ENCODE data around the gene ZNF689.

The ZNF689 gene

GRCh38 chr16:30619202-30619601, 9.0 kb upstream of the ZNF689 start:
- Histone ChIP-seq H3K4me3 (no peak overlapping the region), H3K9me3 (peaks cover 45% of the 10 kb centered on the region), H3K36me3 (no peaks in the 10 kb centered on the region), H3K27ac (peak overlapping the region; percentile 20), H3K27me3 (no peaks in the 10 kb centered on the region), H3K4me2 (peak overlapping the region; percentile 39), H4K20me1 (no peaks in the 10 kb centered on the region), H3K4me1 (peaks cover 27% of the 10 kb centered on the region), H3K9ac (no peak overlapping the region)
- TF ChIP-seq Cebpa-rat (IDR thresholded peaks at IDR 0.05) = peak; percentile 48; the same call in 1 of the 2 replicates

DNA sequence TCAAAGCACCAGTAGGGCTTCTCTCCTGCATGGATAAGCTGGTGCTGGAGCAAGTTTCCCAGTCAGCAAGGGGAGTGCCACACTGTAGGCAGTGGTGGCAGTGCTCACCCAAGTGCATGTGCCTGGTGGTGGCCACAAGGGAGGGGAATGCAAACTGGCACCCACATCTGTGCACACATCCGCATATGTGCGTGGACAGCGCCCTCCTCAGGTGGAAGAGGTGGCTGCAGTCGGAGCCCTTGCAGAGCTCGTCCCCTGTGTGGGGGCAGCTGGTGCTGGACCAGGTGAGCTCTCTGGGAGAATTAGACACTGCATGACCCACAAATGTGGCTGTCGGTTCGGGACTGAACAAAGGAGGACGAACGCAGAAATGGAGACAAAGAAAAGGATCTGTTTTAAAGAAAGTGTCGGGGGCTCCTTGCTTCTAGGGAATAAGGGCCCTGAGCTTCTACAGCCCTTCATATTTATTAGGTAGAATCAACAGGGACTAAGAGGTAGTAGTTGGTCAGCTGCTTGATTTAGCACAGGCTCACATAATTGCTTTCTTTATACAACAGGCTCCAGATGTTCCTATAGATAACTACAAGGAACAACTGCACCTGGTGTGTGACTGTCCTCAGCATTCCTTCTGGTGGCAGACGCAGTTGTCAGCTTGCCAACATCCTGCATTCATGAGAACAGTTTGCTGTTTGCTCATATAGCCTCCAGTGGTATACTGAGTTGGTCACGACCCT, 5.3 kb upstream of the ZNF689 start:
- Histone ChIP-seq H3K9ac (no peak overlapping the region), H3K9me3 (peaks cover 36% of the 10 kb centered on the region), H3K36me3 (no peaks in the 10 kb centered on the region), H4K20me1 (no peaks in the 10 kb centered on the region), H3K4me3 (no peak overlapping the region), H3K27ac (no peak overlapping the region), H3K4me2 (no peak overlapping the region), H3K4me1 (peaks cover 36% of the 10 kb centered on the region), H3K27me3 (no peaks in the 10 kb centered on the region)
- TF ChIP-seq Cebpa-rat (IDR thresholded peaks at IDR 0.05) = no peak

DNA sequence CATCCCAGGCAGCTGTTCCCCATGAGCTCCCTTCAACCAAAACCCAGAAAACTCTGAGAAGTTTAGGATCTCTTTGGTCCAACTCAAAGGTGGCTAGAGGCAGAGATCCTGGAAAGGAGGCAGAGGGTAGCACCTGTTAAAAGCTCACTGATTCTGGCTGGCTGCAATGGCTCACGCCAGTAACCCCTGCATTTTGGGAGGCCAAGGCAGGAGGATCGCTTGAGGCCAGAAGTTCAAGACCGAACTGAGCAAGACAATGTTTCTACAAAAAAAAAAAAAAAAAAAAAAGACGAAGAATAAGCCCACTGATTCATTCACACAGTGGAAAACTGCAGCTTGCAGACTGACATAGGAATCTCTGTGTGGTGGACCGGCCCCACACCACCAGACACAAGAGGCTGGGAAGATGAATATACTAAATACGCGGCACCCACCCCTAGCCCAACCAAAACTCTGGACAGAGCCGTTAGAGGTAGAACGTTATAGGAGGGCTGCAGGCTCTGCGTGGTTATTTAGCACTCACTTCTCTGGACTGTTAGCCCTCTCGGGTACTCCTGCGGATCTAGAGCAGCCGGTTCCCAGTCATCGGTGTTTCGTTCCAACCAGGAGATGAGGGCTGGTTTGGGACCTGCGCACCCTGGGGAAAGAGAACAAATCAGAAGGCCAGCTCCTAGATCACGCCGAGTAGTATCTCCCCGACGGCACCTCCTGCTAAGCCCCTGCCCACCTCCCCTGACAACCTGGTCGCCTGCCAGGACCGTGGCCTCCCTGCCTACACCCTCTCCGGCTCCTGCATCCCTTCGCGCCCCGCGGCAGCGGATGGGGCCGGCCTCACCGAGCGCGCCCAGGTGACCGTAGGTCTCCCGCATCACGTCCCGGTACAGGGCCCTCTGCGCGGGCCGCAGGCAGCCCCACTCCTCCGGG, 925 bp downstream of the ZNF689 start:
- Histone ChIP-seq H3K9ac (peak overlapping the region; percentile 98), H4K20me1 (0 out of 2 replicates have a peak, but pooled peaks cover 5% of the 10 kb centered on the region), H3K36me3 (peaks cover 41% of the 10 kb centered on the region), H3K9me3 (no peaks in the 10 kb centered on the region), H3K4me3 (peak overlapping the region; percentile 87), H3K27ac (peak overlapping the region; percentile 99), H3K4me1 (peaks cover 30% of the 10 kb centered on the region), H3K27me3 (no peaks in the 10 kb centered on the region), H3K4me2 (peak overlapping the region; percentile 92)
- TF ChIP-seq Cebpa-rat (IDR thresholded peaks at IDR 0.05) = no peak

GRCh38 chr16:30606004-30606403, 4.2 kb downstream of the ZNF689 start:
- Histone ChIP-seq H3K4me2 (no peak overlapping the region), H3K4me1 (peaks cover 26% of the 10 kb centered on the region), H3K27ac (no peak overlapping the region), H3K9me3 (no peaks in the 10 kb centered on the region), H3K4me3 (no peak overlapping the region), H3K27me3 (no peaks in the 10 kb centered on the region), H4K20me1 (peaks cover 21% of the 10 kb centered on the region; the same call in 1 of the 2 replicates), H3K36me3 (peaks cover 70% of the 10 kb centered on the region), H3K9ac (no peak overlapping the region)
- TF ChIP-seq Cebpa-rat (IDR thresholded peaks at IDR 0.05) = no peak

DNA sequence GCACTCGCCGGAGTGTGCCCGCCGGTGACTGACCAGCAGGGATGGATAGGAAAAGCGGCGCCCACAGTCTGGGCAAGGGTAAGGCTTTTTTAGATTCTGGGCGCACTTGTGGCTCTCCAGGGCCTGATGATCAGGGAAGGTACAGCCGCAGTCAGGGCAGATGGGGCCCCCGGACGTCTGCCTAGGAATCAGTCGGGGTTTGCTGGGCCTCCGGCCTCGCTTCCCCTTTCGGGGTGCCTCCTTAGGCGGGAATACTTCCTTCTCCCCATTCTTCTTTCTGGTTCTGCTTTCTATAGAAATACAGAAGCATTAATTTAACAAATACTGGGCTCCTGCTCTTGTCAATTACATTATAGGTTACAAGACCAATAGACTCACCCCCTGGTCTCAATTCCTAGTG, 5.0 kb downstream of the ZNF689 start:
- Histone ChIP-seq H3K4me3 (no peak overlapping the region), H3K36me3 (peaks cover 77% of the 10 kb centered on the region)

DNA sequence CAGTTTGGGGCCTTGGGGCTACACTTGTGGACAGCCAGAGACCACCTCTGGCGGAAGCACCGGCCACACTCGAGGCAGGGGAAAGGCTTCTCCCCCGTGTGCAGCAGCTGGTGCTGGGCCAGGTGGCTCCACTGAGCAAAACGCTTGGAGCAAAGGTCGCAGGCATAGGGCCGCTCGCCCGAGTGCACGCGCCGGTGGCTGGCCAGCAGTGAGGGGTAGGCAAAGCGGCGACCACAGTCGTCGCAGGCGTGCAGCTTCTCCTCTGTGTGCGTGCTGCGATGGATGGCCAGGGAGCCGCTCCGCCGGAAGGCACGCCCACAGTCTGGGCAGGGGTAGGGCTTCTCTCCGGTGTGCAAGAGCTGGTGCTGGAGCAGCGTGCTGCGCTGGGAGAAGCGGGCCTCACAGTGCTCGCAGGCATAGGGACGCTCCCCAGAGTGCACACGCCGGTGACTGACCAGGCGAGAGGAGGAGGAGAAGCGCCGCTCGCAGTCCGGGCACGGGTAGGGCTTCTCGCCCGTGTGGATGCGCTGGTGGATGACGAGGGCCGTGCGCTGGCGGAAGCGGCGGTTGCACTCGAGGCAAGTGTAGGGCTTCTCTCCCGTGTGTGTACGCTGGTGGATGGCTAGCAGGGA, 5.8 kb downstream of the ZNF689 start:
- Histone ChIP-seq H3K4me2 (no peak overlapping the region), H4K20me1 (peaks cover 21% of the 10 kb centered on the region; the same call in 1 of the 2 replicates), H3K27me3 (no peaks in the 10 kb centered on the region), H3K36me3 (peaks cover 78% of the 10 kb centered on the region), H3K9ac (no peak overlapping the region), H3K27ac (no peak overlapping the region), H3K4me3 (no peak overlapping the region), H3K4me1 (peaks cover 20% of the 10 kb centered on the region), H3K9me3 (no peaks in the 10 kb centered on the region)
- no peak for TF ChIP-seq Cebpa-rat (IDR thresholded peaks at IDR 0.05)

More for the DNA sequence above, 5.0 kb downstream of the ZNF689 start:
- Histone ChIP-seq H3K4me2 (no peak overlapping the region), H4K20me1 (peaks cover 21% of the 10 kb centered on the region; the same call in 1 of the 2 replicates), H3K4me1 (peaks cover 21% of the 10 kb centered on the region), H3K9me3 (no peaks in the 10 kb centered on the region), H3K27ac (no peak overlapping the region), H3K27me3 (no peaks in the 10 kb centered on the region), H3K9ac (no peak overlapping the region)
- no peak for TF ChIP-seq Cebpa-rat (IDR thresholded peaks at IDR 0.05)

DNA sequence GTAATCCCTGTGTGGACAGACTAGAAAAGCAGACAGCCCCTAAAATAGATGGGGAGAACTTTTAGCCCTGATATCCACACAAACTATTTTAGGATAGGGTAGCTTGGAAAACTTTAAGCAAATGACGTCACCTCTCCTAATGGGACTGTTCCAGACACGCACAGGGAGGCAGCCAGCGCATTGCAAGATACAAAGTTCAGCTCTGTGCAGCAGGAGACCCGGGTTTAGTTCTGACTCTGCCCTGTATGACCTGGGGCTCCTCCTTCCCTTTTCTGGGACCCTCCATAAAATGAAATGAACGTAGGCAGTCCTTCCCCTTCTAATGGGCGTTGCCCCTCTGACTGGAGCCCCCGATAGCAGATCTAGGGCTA, 6.3 kb downstream of the ZNF689 start:
- Histone ChIP-seq H3K4me1 (peaks cover 15% of the 10 kb centered on the region), H3K27ac (no peak overlapping the region), H3K9me3 (no peaks in the 10 kb centered on the region), H4K20me1 (peaks cover 21% of the 10 kb centered on the region; the same call in 1 of the 2 replicates), H3K36me3 (peaks cover 83% of the 10 kb centered on the region), H3K27me3 (no peaks in the 10 kb centered on the region), H3K4me2 (no peak overlapping the region), H3K4me3 (no peak overlapping the region), H3K9ac (no peak overlapping the region)
- no peak for TF ChIP-seq Cebpa-rat (IDR thresholded peaks at IDR 0.05)

DNA sequence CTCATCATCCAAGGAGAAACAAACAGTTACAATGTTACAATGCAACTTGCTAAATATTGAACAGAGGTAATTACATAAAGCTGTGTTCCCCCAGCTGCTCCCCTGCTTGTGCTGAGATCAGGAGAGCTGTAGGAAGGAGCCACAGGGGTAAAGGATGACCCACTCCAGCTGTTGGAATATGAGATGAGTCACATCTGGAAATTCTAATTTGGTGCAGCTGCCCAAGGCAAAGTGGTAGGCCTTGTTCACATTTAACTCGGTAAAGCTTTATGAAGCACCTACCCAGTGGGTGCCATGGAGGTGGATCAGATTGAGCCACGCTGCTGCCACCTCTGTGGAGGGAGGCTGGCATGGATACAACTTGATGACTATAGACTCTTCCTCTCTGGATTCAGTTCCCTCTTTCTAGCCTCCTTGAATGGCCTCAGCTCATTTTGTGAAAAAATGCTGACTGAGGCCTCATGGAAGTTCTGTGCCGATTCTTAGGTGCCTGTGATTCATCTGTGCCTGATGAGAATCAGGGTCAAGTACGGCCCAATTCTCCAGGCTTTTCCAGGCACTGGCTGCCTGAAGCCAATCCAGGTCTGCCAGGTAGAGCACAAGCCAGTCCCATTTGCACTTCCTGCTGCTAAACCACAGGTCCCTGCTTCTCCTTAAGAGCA, 7.4 kb downstream of the ZNF689 start:
- H4K20me1 ChIP-seq = peaks cover 21% of the 10 kb centered on the region; the same call in 1 of the 2 replicates
- no peaks in the 10 kb centered on the region for H3K9me3 ChIP-seq
- H3K9ac ChIP-seq = no peak overlapping the region
- no peak overlapping the region for H3K4me2 ChIP-seq
- H3K27me3 ChIP-seq = no peaks in the 10 kb centered on the region
- H3K4me3 ChIP-seq = no peak overlapping the region
- H3K27ac ChIP-seq = no peak overlapping the region
- 0 out of 2 replicates have a peak, but pooled peaks cover 3% of the 10 kb centered on the region for H3K4me1 ChIP-seq
- peaks cover 78% of the 10 kb centered on the region for H3K36me3 ChIP-seq
- no peak for TF ChIP-seq Cebpa-rat (IDR thresholded peaks at IDR 0.05)

- peaks cover 70% of the 10 kb centered on the region for H3K36me3 ChIP-seq
- no peak overlapping the region for H3K9ac ChIP-seq
- no peak overlapping the region for H3K27ac ChIP-seq
- H3K4me2 ChIP-seq = no peak overlapping the region
- peaks cover 21% of the 10 kb centered on the region; the same call in 1 of the 2 replicates for H4K20me1 ChIP-seq
- H3K27me3 ChIP-seq = no peaks in the 10 kb centered on the region
- H3K9me3 ChIP-seq = no peaks in the 10 kb centered on the region
- no peak for TF ChIP-seq Cebpa-rat (IDR thresholded peaks at IDR 0.05)
- no peak overlapping the region for H3K4me3 ChIP-seq
- no peaks in the 10 kb centered on the region for H3K4me1 ChIP-seq
Observed at GRCh38 chr16:30601966-30602365, 8.2 kb downstream of the ZNF689 start.
